ENCODE measurements around the gene LBHD2. TPM values are rescaled to one million over a fixed set of nuclear protein-coding genes. Genes with fewer than 3 reads are reported as not detected.

Gene LBHD2
- total and polyA plus RNA-seq, 4 donors, result 0.44 to 2.1 (median 1.2) TPM; not detected in 1

DNA sequence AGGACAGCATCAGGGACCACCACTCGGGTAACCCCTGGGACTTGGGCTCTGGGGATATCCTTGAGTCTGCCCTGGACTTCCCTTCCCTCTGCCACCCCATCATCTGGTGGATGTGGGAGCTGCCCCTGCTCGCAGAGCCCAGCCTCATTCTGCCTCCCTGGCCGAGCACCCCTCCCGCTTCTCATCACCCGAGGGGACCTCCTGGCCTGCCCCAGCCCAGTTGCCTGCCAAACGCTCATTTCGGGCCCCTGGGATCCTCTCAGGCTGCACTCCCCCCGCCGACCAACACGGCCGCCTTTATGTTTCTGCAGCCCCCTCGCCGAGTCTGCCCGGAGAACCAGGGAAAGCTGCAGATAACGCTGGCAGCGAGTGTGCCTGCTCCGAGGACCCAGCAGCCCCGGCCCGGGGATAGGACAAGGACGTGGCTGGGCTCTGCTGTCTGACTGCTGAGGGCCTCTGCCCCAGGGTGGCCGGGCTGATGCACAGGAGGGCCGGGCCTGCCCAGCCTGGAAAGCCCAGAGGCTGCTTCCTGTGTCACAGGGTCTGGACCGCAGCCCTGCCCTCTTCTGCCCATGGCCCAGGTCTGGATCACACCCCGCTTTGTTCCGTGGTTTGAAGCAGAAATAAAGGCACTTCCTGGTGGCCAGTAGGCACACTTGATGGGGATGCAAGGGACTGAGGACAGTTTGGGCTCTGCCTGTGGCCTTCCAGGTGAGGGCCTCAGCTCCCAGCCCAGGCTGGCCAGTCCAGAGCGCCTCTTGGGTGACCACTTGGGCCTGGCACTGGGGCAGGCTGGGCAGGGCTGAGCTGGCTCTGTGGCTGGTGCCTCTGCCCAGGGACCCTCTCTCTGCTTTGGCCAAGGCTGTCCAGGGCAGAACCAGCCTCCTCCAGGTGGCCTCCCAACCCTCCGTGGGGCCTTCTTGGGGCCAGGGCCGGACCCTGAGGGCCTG is 5.7 kb downstream of the LBHD2 start:
- Histone ChIP-seq H3K27ac (ENCODE audit: low read depth, low read length) (no peak overlapping the region), H3K4me1 (ENCODE audit: control insufficient read depth, insufficient read depth, low read length) (peaks cover 22% of the 10 kb centered on the region), H3K9me3 (ENCODE audit: control insufficient read depth, insufficient read depth, low read length) (no peaks in the 10 kb centered on the region), H3K36me3 (ENCODE audit: control insufficient read depth, insufficient read depth, low read length) (no peaks in the 10 kb centered on the region), H3K4me3 (ENCODE audit: low read depth, low read length) (no peak overlapping the region), H3K27me3 (ENCODE audit: control insufficient read depth, insufficient read depth, low read length) (peaks cover 16% of the 10 kb centered on the region)
- 79% methylated on average over 26 of the region's 28 CpGs for WGBS (ENCODE audit: insufficient coverage)
- no peak for DNase-seq (ENCODE audit: low read depth in 4 of 6, low spot score in 6 of 6)

DNA sequence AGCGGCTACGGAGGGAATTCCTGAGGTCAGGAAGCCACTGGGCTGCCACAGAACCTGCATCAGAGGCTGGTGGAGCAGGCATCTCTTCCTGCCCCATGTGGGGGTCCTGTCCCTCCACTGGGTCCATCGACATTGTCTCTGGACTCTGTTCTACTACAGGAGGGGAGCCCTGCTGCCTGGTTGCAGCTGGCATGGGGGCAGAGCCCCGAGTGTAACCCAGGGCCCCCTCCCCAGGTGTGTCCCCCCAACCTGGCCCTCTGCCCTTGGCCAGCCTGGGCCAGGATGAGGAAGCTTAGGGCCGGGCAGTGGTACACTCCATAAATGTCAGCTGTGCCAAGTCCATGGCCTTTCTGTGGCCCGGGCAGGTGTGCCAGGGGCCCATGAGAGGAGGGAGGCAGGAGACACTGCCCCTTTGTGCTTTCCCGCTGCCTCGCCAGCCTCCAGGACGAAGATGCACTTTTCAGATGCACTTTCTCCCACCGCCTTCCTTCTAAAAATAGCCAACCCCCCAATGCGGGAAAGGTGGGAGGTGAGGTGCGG is 6.5 kb downstream of the LBHD2 start:
- no peak for DNase-seq (ENCODE audit: low read depth in 4 of 6, low spot score in 6 of 6)
- Histone ChIP-seq H3K4me1 (ENCODE audit: control insufficient read depth, insufficient read depth, low read length) (peaks cover 22% of the 10 kb centered on the region), H3K4me3 (ENCODE audit: low read depth, low read length) (no peak overlapping the region), H3K9me3 (ENCODE audit: control insufficient read depth, insufficient read depth, low read length) (no peaks in the 10 kb centered on the region), H3K27ac (ENCODE audit: low read depth, low read length) (no peak overlapping the region), H3K27me3 (ENCODE audit: control insufficient read depth, insufficient read depth, low read length) (peaks cover 13% of the 10 kb centered on the region), H3K36me3 (ENCODE audit: control insufficient read depth, insufficient read depth, low read length) (no peaks in the 10 kb centered on the region)
- WGBS (ENCODE audit: insufficient coverage), result 81% methylated on average over 4 of the region's 12 CpGs

DNA sequence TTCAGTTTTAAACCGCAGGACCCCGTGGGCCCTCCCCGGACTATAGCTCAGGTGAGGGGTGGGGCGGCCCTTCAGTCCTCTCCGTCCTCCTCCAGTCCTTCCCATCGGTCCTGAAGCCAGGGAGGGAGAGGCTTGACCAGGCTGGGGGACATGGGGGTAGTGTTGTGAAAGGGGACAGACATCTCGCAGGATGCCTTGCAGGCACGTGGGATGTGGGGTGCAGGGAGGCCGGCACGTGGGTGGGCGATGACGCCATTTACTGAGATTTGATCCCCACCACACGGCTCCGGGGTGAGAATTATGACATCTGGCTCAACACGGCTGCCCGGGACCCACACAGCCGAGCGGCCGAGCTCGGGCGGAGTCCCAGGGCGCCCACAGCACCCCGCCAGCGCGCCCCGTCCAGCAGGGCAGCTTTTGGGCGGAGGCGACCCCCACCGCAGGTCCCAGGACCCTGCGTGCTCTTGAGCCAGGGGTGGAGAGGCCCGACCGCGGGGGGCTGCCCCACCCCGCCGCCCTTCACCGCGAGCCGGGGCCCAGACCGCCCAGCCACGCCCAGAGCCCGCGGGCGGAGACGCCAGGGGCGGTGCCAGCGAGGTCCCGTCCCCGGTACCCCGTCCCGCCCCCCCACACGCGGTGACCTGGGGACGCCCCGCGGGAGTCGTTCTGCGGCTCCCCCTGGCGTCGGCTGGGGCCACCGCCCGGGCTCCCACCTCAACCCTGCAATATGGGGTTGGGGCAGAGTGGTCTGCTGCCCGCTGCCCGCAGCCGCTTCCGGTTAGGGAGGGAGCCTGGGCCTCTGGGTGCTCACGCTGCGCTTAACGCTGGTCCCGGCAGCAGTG is 7.3 kb downstream of the LBHD2 start:
- DNase-seq (ENCODE audit: low read depth in 4 of 6, low spot score in 6 of 6), result peak in 1 of 6 donors; percentile 30
- 5% methylated on average over 64 of the region's 69 CpGs for WGBS (ENCODE audit: insufficient coverage)
- no peak overlapping the region for H3K4me3 ChIP-seq (ENCODE audit: low read depth, low read length)

DNA sequence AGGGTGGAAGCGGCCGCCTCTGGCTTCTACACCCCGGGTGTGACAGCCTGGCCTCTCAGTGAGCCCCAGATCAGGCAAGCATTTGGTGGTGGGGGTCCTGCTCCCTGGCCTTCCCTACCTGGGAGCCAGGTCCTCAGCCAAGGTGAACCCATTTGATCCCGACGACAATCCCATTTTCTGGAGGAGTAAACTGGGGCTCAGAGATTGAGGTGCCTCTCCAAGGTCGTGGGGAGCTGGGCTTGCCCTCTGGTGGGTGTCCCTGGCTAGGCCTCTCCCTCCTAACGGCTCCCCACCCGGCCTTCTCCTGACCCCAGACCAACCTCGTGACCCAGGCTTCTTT is 7.8 kb downstream of the LBHD2 start:
- Histone ChIP-seq H3K27ac (ENCODE audit: low read depth, low read length) (no peak overlapping the region), H3K4me3 (ENCODE audit: low read depth, low read length) (no peak overlapping the region), H3K9me3 (ENCODE audit: control insufficient read depth, insufficient read depth, low read length) (no peaks in the 10 kb centered on the region), H3K4me1 (ENCODE audit: control insufficient read depth, insufficient read depth, low read length) (peaks cover 18% of the 10 kb centered on the region), H3K27me3 (ENCODE audit: control insufficient read depth, insufficient read depth, low read length) (peaks cover 13% of the 10 kb centered on the region), H3K36me3 (ENCODE audit: control insufficient read depth, insufficient read depth, low read length) (no peaks in the 10 kb centered on the region)
- DNase-seq (ENCODE audit: low read depth in 4 of 6, low spot score in 6 of 6), result no peak
- 41% methylated on average over 6 of the region's 9 CpGs for WGBS (ENCODE audit: insufficient coverage)

More for the DNA sequence above, 7.3 kb downstream of the LBHD2 start:
- H3K36me3 ChIP-seq (ENCODE audit: control insufficient read depth, insufficient read depth, low read length), result no peaks in the 10 kb centered on the region
- no peaks in the 10 kb centered on the region for H3K9me3 ChIP-seq (ENCODE audit: control insufficient read depth, insufficient read depth, low read length)
- H3K4me1 ChIP-seq (ENCODE audit: control insufficient read depth, insufficient read depth, low read length), result peaks cover 22% of the 10 kb centered on the region
- H3K27me3 ChIP-seq (ENCODE audit: control insufficient read depth, insufficient read depth, low read length), result peaks cover 13% of the 10 kb centered on the region
- no peak overlapping the region for H3K27ac ChIP-seq (ENCODE audit: low read depth, low read length)

DNA sequence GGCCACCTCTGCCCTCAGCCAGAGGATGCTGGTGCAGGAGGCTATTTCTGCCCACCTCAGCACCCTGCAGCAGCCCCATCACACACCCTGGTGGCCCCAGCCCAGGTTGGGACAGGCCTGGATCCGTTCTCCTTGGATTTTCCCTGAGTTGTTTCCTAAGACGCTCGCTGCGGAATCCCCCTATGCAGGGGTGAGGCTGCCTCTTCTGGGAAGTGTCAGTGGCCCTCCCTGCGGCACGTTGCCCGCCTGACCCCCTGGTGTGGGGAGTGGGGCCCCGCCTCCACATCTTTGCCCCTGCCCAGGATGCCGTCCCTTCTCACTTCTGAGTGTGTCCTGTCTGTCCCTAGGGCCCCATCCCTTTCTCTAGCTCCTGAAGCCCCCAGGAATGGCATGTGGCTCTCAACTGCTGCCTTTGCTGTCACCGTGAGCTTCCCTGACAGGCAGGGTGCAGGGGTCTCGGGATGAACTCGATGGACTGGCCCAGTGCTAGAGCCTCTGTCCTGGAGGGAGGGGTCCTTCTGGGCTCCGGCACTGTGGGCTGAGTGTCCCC is 9.9 kb downstream of the LBHD2 start:
- Histone ChIP-seq H3K36me3 (ENCODE audit: control insufficient read depth, insufficient read depth, low read length) (no peaks in the 10 kb centered on the region), H3K4me1 (ENCODE audit: control insufficient read depth, insufficient read depth, low read length) (peaks cover 7% of the 10 kb centered on the region), H3K27me3 (ENCODE audit: control insufficient read depth, insufficient read depth, low read length) (peaks cover 16% of the 10 kb centered on the region), H3K4me3 (ENCODE audit: low read depth, low read length) (no peak overlapping the region), H3K9me3 (ENCODE audit: control insufficient read depth, insufficient read depth, low read length) (no peaks in the 10 kb centered on the region), H3K27ac (ENCODE audit: low read depth, low read length) (no peak overlapping the region)
- WGBS (ENCODE audit: insufficient coverage), result 72% methylated on average over 13 of the region's 13 CpGs
- no peak for DNase-seq (ENCODE audit: low read depth in 4 of 6, low spot score in 6 of 6)

DNA sequence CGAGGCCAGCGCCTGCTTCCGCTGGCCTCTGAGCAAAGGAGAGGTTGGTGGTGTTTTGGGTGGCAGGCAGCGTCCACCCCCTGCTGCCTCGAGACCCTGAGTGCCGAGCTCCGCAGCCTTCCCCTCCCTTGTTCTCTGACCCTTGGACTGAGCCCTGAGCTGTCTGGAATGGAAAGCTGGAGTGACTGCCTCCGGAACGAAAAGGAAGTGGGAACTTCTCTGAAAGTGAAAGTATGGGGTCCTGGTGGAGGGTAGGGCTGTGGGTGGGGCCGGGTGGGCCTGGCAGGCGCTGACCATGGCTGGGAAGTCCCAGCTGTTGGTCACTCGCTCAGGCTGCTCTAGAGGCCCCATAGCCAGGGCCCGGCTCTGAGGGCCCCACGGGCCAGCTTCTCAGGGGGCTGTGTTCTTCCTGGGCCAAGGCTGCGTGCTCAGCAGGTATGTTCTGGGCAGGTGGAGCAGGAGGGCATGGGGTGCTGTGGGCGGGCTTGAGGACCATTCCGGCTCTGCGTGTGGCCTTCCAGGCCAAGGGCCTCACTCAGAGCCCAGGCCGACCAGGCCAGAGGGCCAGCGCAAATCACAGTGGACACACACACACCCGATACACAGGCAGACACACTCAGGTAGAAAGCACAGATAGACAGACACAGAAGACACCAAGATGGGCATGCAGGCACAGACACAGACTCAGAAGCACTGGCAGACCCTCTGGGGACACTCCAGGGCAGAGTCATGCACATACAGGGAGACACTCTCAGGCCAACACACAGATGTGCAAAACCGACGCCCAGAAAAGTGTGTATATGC is 10.6 kb downstream of the LBHD2 start, which contains the start of gene EXOC3L4:
TSS of gene EXOC3L4 (plus strand) at position 320 of the 804 bp plus-strand sequence. CDS start 5,495 bp downstream, outside the sequence.
- WGBS (ENCODE audit: insufficient coverage), result 91% methylated on average over 21 of the region's 23 CpGs
- no peak within 1 kb of the TSS for H3K27ac ChIP-seq (ENCODE audit: low read depth, low read length)

DNA sequence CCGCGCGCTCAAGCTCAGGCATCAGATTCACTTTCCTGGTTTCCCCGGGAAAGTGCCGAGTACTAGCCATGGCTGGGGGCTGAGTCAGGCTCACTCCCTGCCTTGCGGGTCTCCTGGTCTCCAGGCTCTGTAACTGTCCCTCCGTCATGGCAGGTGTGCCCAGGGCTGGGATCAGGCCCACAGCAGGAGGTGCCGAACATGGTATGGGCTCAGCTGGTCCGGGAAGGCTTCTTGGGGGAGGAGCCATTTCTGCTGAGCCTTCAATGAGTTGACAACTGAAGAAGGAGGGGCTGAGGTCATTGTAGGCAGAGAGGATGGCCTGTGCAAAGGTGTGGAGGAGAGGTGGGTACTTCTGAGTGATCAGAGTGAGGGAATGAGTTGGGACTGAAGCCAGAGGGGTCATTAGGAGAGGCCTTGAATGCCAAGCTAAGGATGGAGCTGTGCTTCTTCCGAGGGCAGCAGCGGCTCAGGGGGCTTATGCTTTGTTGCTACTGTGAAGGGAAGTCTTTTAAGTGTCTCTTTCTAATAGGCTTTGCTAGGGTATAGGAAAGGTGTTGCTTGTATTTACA is 11.3 kb downstream of the LBHD2 start:
- Histone ChIP-seq H3K27me3 (ENCODE audit: control insufficient read depth, insufficient read depth, low read length) (peaks cover 16% of the 10 kb centered on the region), H3K9me3 (ENCODE audit: control insufficient read depth, insufficient read depth, low read length) (no peaks in the 10 kb centered on the region), H3K36me3 (ENCODE audit: control insufficient read depth, insufficient read depth, low read length) (no peaks in the 10 kb centered on the region), H3K4me1 (ENCODE audit: control insufficient read depth, insufficient read depth, low read length) (peaks cover 7% of the 10 kb centered on the region), H3K4me3 (ENCODE audit: low read depth, low read length) (no peak overlapping the region), H3K27ac (ENCODE audit: low read depth, low read length) (no peak overlapping the region)
- no peak for DNase-seq (ENCODE audit: low read depth in 4 of 6, low spot score in 6 of 6)
- WGBS (ENCODE audit: insufficient coverage), result 87% methylated on average over 9 of the region's 11 CpGs

More for the DNA sequence above, 10.6 kb downstream of the LBHD2 start, which contains the start of gene EXOC3L4:
- H3K4me1 ChIP-seq (ENCODE audit: control insufficient read depth, insufficient read depth, low read length), result peaks cover 7% of the 10 kb centered on the region
- no peak within 1 kb of the TSS for H3K4me3 ChIP-seq (ENCODE audit: low read depth, low read length)
- no peak for DNase-seq (ENCODE audit: low read depth in 4 of 6, low spot score in 6 of 6)
- no peaks in the 10 kb centered on the region for H3K9me3 ChIP-seq (ENCODE audit: control insufficient read depth, insufficient read depth, low read length)
- H3K27me3 ChIP-seq (ENCODE audit: control insufficient read depth, insufficient read depth, low read length), result peaks cover 16% of the 10 kb centered on the region
- no peaks in the 10 kb centered on the region for H3K36me3 ChIP-seq (ENCODE audit: control insufficient read depth, insufficient read depth, low read length)

DNA sequence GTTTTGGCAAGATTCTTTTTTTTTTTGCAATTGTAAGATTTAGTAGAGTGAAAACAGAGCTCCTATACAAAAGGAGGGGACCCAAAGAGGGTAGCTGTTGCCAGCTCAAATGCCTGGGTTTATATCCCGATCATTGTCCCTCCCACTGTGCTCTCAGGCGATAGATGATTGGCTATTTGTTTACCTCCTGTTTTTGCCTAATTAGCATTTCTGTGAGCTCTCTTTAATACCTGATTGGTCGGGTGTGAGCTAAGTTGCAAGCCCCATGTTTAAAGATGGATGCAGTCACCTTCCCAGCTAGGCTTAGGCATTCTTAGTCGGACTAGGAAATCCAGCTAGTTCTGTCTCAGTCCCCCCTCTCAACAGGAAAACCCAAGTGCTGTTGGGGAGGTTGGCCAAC is 12.4 kb downstream of the LBHD2 start:
- 14% methylated on average over 1 of the region's 4 CpGs for WGBS (ENCODE audit: insufficient coverage)
- Histone ChIP-seq H3K27ac (ENCODE audit: low read depth, low read length) (no peak overlapping the region), H3K27me3 (ENCODE audit: control insufficient read depth, insufficient read depth, low read length) (peaks cover 10% of the 10 kb centered on the region), H3K4me1 (ENCODE audit: control insufficient read depth, insufficient read depth, low read length) (no peaks in the 10 kb centered on the region), H3K36me3 (ENCODE audit: control insufficient read depth, insufficient read depth, low read length) (no peaks in the 10 kb centered on the region), H3K4me3 (ENCODE audit: low read depth, low read length) (no peak overlapping the region), H3K9me3 (ENCODE audit: control insufficient read depth, insufficient read depth, low read length) (no peaks in the 10 kb centered on the region)
- no peak for DNase-seq (ENCODE audit: low read depth in 4 of 6, low spot score in 6 of 6)

Data from spinal cord (tissue), 10 donors.